Gastroesophageal sphincter (tissue), 4 donors: ENCODE results near the gene ZNF516. TPM values are rescaled to one million over a fixed set of nuclear protein-coding genes. Genes with fewer than 3 reads are reported as not detected.

Experiments
- ATAC-seq: fragments of 150-250 bp; one replicate; pipeline ENCODE4 v1.9.1; 2016; ENCODE audit warnings: mild to moderate bottlenecking, moderate library complexity
- H3K27ac ChIP-seq, 4 donors: fragments of 200-600 bp; sonication (generic) in 3 of 4; 1 replicate in 3 of 4; 2 replicates in 1 of 4; pipeline ENCODE4 v1.5.1; 2016 to 2019
- H3K27me3 ChIP-seq: fragments of 200-600 bp; sonication (generic); one replicate; pipeline ENCODE4 v1.5.1; 2019
- H3K36me3 ChIP-seq, 2 donors: fragments of 200-600 bp; sonication (generic); one replicate each; pipeline ENCODE4 v1.5.1; 2019; ENCODE audit warnings: control low read depth in 1 of 2
- H3K4me1 ChIP-seq, 3 donors: fragments of 200-600 bp; sonication (generic); 1 replicate in 2 of 3; 2 replicates in 1 of 3; pipeline ENCODE4 v1.5.1; 2016 to 2019; ENCODE audit warnings: control low read depth in 2 of 3
- H3K4me3 ChIP-seq, 2 donors: fragments of 200-600 bp; sonication (generic); one replicate each; pipeline ENCODE4 v1.5.1; 2019; ENCODE audit warnings: mild to moderate bottlenecking in 1 of 2, moderate library complexity in 1 of 2
- H3K9me3 ChIP-seq, 3 donors: fragments of 200-600 bp; sonication (generic); one replicate each; pipeline ENCODE4 v1.5.1; 2017 to 2019; ENCODE audit warnings: control low read depth in 2 of 3
- CTCF ChIP-seq, 4 experiments: fragments of 200-600 bp in 2 of 4; fragments of 450-650 bp in 2 of 4; sonication (generic) in 1 of 4; IDR thresholded peaks; one replicate each; pipeline ENCODE4 v1.5.1; 2017 to 2019; ENCODE audit warnings: antibody characterized with exemption in 4 of 4, mild to moderate bottlenecking in 2 of 4, moderate library complexity in 2 of 4
- EP300 ChIP-seq: sonication (generic); formaldehyde crosslinking; IDR thresholded peaks from one replicate; pipeline ENCODE4 v1.6.1; 2017; ENCODE audit warnings: antibody characterized with exemption, mild to moderate bottlenecking
- POLR2A ChIP-seq, 2 donors: fragments of 450-650 bp; IDR thresholded peaks; one replicate each; pipeline ENCODE4 v1.6.1; 2017; ENCODE audit warnings: antibody characterized with exemption in 2 of 2, mild to moderate bottlenecking in 2 of 2, moderate library complexity in 1 of 2
- POLR2AphosphoS5 ChIP-seq: sonication (generic); formaldehyde crosslinking; IDR thresholded peaks from one replicate; pipeline ENCODE4 v1.6.1; 2017; ENCODE audit warnings: antibody characterized with exemption
- WGBS, 2 donors: methylation state at CpG; one replicate each; pipeline ENCODE4 v1.1.5; 2018; ENCODE audit warnings: low coverage in 1 of 2; 5-methylcytosine and 5-hydroxymethylcytosine counted together
- total RNA-seq, 4 donors: library from RNA; depleted of rRNA; stranded (reverse); fragments of >200 nt; gene quantifications; one replicate each; pipeline ENCODE4 v1.1.0, GENCODE V29; 2016

The ZNF516 gene
- total RNA-seq, 4 donors from 2014 or later = 17.8 to 43.8 (median 29.9) TPM

GRCh38 chr18:76365561-76365960 is 129.5 kb downstream of the ZNF516 start:
- no peak for ATAC-seq
- Histone ChIP-seq H3K4me3 (no peak overlapping the region), H3K27me3 (no peaks in the 10 kb centered on the region), H3K4me1 (no peaks in the 10 kb centered on the region), H3K36me3 (peaks cover 0 to 53% of the 10 kb centered on the region in 2 donors), H3K9me3 (no peaks in the 10 kb centered on the region), H3K27ac (no peak overlapping the region)
- TF ChIP-seq EP300 (no peak), CTCF (IDR thresholded peaks at IDR 0.05) (no peak), POLR2AphosphoS5 (no peak), POLR2A (IDR thresholded peaks at IDR 0.05) (no peak)
- 76 to 87% methylated on average over 2 to 8 of the region's 10 CpGs for WGBS, 2 donors

- 87% methylated on average over 12 to 13 of the region's 14 CpGs for WGBS, 2 donors
- TF ChIP-seq POLR2AphosphoS5 (no peak), CTCF (IDR thresholded peaks at IDR 0.05) (no peak), EP300 (no peak), POLR2A (IDR thresholded peaks at IDR 0.05) (no peak)
- no peak for ATAC-seq
- Histone ChIP-seq H3K9me3 (no peaks in the 10 kb centered on the region), H3K4me3 (no peak overlapping the region), H3K27me3 (no peaks in the 10 kb centered on the region), H3K4me1 (no peaks in the 10 kb centered on the region), H3K27ac (no peak overlapping the region), H3K36me3 (peaks cover 0 to 50% of the 10 kb centered on the region in 2 donors)
These were observed 130.5 kb downstream of the ZNF516 start for GRCh38 chr18:76364282-76365259.

- no peaks in the 10 kb centered on the region for H3K27me3 ChIP-seq
- ATAC-seq = no peak
- H3K27ac ChIP-seq = no peak overlapping the region
- no peaks in the 10 kb centered on the region for H3K9me3 ChIP-seq
- TF ChIP-seq CTCF (IDR thresholded peaks at IDR 0.05) (no peak), EP300 (no peak), POLR2A (IDR thresholded peaks at IDR 0.05) (no peak), POLR2AphosphoS5 (no peak)
- 72 to 83% methylated on average over 8 to 12 of the region's 12 CpGs for WGBS, 2 donors
- peaks cover 0 to 57% of the 10 kb centered on the region in 2 donors for H3K36me3 ChIP-seq
- H3K4me3 ChIP-seq = no peak overlapping the region
- no peaks in the 10 kb centered on the region for H3K4me1 ChIP-seq
These were observed 131.5 kb downstream of the ZNF516 start for GRCh38 chr18:76363436-76364120.

GRCh38 chr18:76362676-76363075 is 132.4 kb downstream of the ZNF516 start:
- TF ChIP-seq CTCF (IDR thresholded peaks at IDR 0.05) = no peak
- no peak for TF ChIP-seq EP300
- TF ChIP-seq POLR2AphosphoS5 = no peak
- no peak for TF ChIP-seq POLR2A (IDR thresholded peaks at IDR 0.05)
- no peak overlapping the region for H3K4me3 ChIP-seq
- no peaks in the 10 kb centered on the region for H3K27me3 ChIP-seq
- H3K4me1 ChIP-seq = no peaks in the 10 kb centered on the region
- ATAC-seq = no peak
- 80 to 89% methylated on average over 5 to 7 of the region's 7 CpGs for WGBS, 2 donors
- no peaks in the 10 kb centered on the region for H3K9me3 ChIP-seq
- peaks cover 0 to 62% of the 10 kb centered on the region in 2 donors for H3K36me3 ChIP-seq
- H3K27ac ChIP-seq = no peak overlapping the region
